ENCODE measurements around the gene KCNQ1. TPM values are rescaled to one million over a fixed set of nuclear protein-coding genes. Genes with fewer than 3 reads are reported as not detected.

The KCNQ1 gene
- total RNA-seq, 1 donor from 2014 or later: 4.8 TPM

DNA sequence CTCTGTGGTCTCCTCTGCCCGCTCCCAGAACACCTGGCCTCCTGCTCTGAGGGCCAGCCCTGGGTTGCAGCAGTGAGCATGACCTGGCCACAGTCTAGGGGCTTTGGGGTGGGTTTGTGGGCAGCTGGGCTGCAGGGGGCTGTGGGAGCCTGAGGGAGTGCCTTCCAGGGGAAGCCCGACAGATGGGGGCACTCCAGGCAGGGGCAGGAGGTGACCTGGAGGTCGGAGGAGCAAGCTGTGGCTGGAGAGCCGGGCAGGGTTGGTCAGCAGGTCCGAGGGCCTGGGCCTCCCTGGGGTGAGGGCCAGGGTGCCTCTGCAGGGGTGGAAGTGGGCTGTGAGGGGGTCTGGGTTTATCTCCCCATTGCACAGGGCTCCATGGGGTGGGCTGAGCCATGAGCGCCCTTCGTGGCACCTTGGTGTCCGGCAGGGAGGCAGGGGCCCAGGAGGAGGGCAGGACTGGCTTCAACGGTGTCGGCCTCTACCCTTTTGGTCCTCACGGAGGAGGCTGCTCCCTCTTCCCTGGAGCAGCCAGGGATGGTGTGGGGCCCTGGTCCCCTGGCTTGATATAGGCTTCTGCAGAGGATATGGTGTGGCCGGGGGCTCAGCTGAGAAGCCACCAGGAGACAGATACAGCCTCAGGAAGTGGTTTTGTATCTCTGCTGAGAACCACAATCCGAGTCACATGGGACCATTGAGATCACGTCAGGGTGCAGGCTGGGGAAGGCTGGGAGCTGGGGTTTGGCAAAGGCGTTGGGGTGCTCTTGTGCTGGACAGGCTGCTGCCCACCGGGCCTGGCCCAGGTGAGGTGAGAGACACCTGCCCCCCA is 22.3 kb downstream of the KCNQ1 start:
- H3K27me3 Mint-ChIP-seq: peaks cover 36% of the 10 kb centered on the region
- DNase-seq (ENCODE audit: extremely low spot score, unreplicated experiment): peak; percentile 64
- H3K36me3 Mint-ChIP-seq: no peaks in the 10 kb centered on the region

DNA sequence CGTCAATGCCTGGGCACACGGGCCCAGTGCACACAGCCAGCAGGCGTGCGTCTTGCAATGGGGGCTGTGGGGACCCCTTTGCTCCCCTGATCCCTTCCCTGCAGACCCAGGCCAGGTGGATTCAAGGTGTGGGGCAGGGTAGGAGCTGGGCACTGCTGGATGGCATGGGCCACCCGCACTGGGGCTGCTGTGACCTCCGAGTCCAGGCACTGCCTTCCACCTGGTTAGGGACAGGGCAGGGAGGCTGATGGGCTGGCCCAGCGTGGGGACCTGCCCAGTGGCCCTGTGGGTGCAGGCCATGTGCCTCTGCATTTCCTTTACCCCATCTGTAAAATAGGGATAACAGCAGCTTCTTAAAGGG is 22.9 kb downstream of the KCNQ1 start:
- no peak overlapping the region for H3K27ac Mint-ChIP-seq
- TF ChIP-seq, protein P1, sequence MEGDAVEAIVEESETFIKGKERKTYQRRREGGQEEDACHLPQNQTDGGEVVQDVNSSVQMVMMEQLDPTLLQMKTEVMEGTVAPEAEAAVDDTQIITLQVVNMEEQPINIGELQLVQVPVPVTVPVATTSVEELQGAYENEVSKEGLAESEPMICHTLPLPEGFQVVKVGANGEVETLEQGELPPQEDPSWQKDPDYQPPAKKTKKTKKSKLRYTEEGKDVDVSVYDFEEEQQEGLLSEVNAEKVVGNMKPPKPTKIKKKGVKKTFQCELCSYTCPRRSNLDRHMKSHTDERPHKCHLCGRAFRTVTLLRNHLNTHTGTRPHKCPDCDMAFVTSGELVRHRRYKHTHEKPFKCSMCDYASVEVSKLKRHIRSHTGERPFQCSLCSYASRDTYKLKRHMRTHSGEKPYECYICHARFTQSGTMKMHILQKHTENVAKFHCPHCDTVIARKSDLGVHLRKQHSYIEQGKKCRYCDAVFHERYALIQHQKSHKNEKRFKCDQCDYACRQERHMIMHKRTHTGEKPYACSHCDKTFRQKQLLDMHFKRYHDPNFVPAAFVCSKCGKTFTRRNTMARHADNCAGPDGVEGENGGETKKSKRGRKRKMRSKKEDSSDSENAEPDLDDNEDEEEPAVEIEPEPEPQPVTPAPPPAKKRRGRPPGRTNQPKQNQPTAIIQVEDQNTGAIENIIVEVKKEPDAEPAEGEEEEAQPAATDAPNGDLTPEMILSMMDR (conservative IDR thresholded peaks at IDR 0.05): no peak
- no peak overlapping the region for H3K4me3 Mint-ChIP-seq
- peak; percentile 49 for DNase-seq (ENCODE audit: extremely low spot score, unreplicated experiment)
- no peaks in the 10 kb centered on the region for H3K4me1 Mint-ChIP-seq (ENCODE audit: unreplicated experiment)
- H3K27me3 Mint-ChIP-seq: peaks cover 39% of the 10 kb centered on the region
- H3K9me3 Mint-ChIP-seq: no peaks in the 10 kb centered on the region
- no peaks in the 10 kb centered on the region for H3K36me3 Mint-ChIP-seq

More for the DNA sequence above, 22.3 kb downstream of the KCNQ1 start:
- TF ChIP-seq, protein P1 (conservative IDR thresholded peaks at IDR 0.05): no peak
- Mint-ChIP-seq H3K9me3 (no peaks in the 10 kb centered on the region), H3K4me3 (no peak overlapping the region), H3K27ac (no peak overlapping the region), H3K4me1 (ENCODE audit: unreplicated experiment) (no peaks in the 10 kb centered on the region)

DNA sequence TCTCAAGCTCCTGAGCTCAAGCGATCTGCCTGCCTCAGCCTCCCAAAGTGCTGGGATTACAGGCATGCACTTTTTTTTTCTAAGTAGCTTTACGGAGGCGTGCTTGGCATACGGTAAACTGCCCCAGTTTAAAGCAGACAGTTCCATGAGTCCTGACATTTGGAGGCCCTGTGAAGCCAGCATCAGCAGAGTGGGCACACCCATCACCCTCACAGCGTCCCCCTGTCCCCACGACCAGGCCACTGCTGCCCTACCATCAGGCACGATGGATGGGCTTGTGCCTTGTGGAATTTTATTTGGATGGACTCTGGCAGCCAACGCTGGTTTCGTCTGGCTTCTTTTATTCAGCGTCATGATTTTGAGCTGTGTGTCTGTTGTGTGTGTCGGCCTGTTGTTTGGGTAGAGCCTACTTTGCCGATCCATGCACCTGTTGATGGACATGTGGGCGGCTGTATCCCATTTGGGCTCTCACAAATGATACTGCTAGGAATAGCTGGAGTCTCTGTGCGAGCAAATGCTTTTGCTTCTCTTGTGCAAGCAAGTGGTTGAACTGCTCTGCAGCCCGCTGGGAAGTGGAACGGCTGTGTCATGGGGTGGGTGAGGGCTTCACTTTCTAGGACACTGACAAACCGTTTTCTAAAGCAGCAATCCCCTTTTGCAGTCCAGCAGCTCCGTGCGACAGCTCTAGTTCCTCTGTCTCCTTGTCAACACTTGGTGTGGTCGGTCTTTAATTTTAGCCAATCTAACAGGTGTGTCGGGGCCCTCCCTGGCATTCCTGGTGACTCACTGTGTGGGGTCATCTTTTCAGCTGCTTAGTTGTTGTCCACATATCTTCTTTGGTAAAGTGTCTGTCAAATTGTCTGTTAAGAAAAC is 23.8 kb downstream of the KCNQ1 start:
- Mint-ChIP-seq H3K36me3 (no peaks in the 10 kb centered on the region), H3K27ac (no peak overlapping the region), H3K27me3 (peaks cover 39% of the 10 kb centered on the region), H3K4me3 (no peak overlapping the region), H3K9me3 (no peaks in the 10 kb centered on the region), H3K4me1 (ENCODE audit: unreplicated experiment) (no peaks in the 10 kb centered on the region)
- DNase-seq (ENCODE audit: extremely low spot score, unreplicated experiment): peak; percentile 53
- TF ChIP-seq, protein P1 (conservative IDR thresholded peaks at IDR 0.05): no peak

DNA sequence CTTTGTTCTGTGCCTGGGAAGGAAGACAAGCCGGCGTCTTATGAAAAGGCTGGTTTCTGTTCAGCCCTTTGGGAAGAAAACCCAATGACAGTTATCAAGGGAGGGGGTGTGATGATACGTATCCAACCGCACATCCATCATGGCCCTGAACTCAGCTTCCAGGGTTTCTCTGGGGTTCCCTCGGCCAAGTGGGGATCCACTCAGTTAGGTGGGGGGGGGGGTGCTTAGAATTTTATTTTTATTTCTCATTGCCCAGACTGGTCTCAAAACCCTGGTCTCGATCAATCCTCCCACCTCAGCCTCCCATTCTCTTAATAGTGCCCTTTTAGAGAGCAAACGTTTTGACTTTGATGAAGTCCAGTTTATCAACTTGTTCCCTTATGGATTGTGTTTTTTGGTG is 25.7 kb downstream of the KCNQ1 start:
- no peak overlapping the region for H3K27ac Mint-ChIP-seq
- TF ChIP-seq, protein P1 (conservative IDR thresholded peaks at IDR 0.05): no peak
- H3K36me3 Mint-ChIP-seq: no peaks in the 10 kb centered on the region
- no peaks in the 10 kb centered on the region for H3K4me1 Mint-ChIP-seq (ENCODE audit: unreplicated experiment)
- H3K9me3 Mint-ChIP-seq: no peaks in the 10 kb centered on the region
- DNase-seq (ENCODE audit: extremely low spot score, unreplicated experiment): no peak
- no peak overlapping the region for H3K4me3 Mint-ChIP-seq
- peaks cover 47% of the 10 kb centered on the region for H3K27me3 Mint-ChIP-seq

DNA sequence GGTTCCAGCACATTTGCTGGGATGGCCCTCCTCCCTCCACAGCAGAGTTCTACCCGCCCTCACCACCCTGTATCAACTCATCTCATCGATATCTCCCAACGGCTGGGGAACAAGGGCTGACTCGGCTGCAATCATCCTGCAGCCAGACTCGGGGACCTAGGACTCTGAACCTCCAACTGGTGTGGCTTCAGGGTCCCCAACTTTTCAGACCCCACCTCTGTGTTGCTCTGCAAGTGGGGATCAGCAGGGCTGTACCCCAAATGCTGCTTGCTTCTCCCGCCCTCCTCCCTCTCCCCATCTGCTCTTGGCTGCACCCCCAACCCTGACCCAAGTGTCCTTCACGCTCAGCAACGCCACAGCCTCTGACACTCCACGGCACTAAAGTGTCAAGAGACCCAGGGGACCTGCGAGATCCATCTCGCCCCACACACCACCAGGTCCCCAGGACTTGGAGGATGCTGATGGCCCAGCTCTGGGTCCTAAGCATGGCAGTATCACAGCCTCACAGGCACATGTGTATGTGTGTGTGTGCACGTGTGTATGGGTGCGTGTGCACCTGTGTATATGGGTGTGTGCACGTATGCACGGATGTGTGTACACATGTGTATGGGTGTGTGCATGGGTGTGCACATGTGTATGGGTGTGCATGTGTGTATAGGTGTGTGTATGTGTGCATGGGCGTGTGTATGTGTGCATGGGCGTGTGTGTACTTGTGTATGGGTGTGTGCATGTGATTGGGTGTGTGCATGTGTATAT is 26.4 kb downstream of the KCNQ1 start:
- TF ChIP-seq, protein P1 (conservative IDR thresholded peaks at IDR 0.05): no peak
- peak; percentile 50 for DNase-seq (ENCODE audit: extremely low spot score, unreplicated experiment)
- no peaks in the 10 kb centered on the region for H3K4me1 Mint-ChIP-seq (ENCODE audit: unreplicated experiment)
- no peak overlapping the region for H3K4me3 Mint-ChIP-seq
- peaks cover 50% of the 10 kb centered on the region for H3K27me3 Mint-ChIP-seq
- H3K36me3 Mint-ChIP-seq: no peaks in the 10 kb centered on the region
- no peaks in the 10 kb centered on the region for H3K9me3 Mint-ChIP-seq
- H3K27ac Mint-ChIP-seq: no peak overlapping the region

Data from type B pancreatic cell (in vitro differentiated cells).